PC-9 (cell line): ENCODE data around the gene ACAP3. TPM values are rescaled to one million over a fixed set of nuclear protein-coding genes. Genes with fewer than 3 reads are reported as not detected.

Experiments
- BruUV-seq: library from RNA; stranded (reverse); fragments of 400-500 nt; replicated peaks from 2 replicates; lab custom pipeline; 2021; lab: Mats Ljungman, UMichigan
- CTCF ChIA-PET: fragments of 300-600 bp; sonication (Branson Sonifier 250); formaldehyde crosslinking; loops from one replicate; lab custom pipeline; 2022; ENCODE audit warnings: antibody characterized with exemption; lab: Charles Lee
- POLR2A ChIA-PET: fragments of 300-600 bp; sonication (Branson Sonifier 250); formaldehyde crosslinking; loops from one replicate; lab custom pipeline; 2022; ENCODE audit warnings: antibody characterized with exemption; ENCODE audit not compliant: unreplicated experiment; lab: Charles Lee
- DNase-seq, 2 experiments: peaks; one replicate each; pipeline versions ENCODE4 v3.0.0 to v3.0.0-alpha.2; 2015 to 2022; ENCODE audit warnings: mixed read lengths in 1 of 2
- H2AFZ ChIP-seq: fragments of 200-600 bp; sonication (generic); 2 replicates; pipeline ENCODE4 v1.8.1; 2017; ENCODE audit warnings: antibody characterized with exemption
- H3F3A ChIP-seq: fragments of 200-600 bp; sonication (generic); 2 replicates; pipeline ENCODE4 v1.8.1; 2017; ENCODE audit warnings: antibody characterized with exemption, mild to moderate bottlenecking, low read depth; ENCODE audit not compliant: insufficient read depth
- H3K27ac ChIP-seq: fragments of 200-600 bp; sonication (generic); 2 replicates; pipeline ENCODE4 v1.6.1; 2016; ENCODE audit warnings: mixed run types
- H3K27me3 ChIP-seq: fragments of 200-600 bp; sonication (generic); 2 replicates; pipeline ENCODE4 v1.6.1; 2016; ENCODE audit warnings: low read depth, mixed run types; ENCODE audit not compliant: insufficient read depth
- H3K36me3 ChIP-seq: fragments of 200-600 bp; sonication (generic); 2 replicates; pipeline ENCODE4 v1.6.1; 2016; ENCODE audit warnings: low read depth, mixed run types
- H3K4me1 ChIP-seq: fragments of 200-600 bp; sonication (generic); replicated peaks from 2 replicates; pipeline ENCODE4 v1.6.1; 2016; ENCODE audit warnings: mixed run types; ENCODE audit not compliant: insufficient read depth
- H3K4me2 ChIP-seq: fragments of 200-600 bp; sonication (generic); 2 replicates; pipeline ENCODE4 v1.6.1; 2017; ENCODE audit warnings: mixed run types
- H3K4me3 ChIP-seq: fragments of 200-600 bp; sonication (generic); 2 replicates; pipeline ENCODE4 v1.6.1; 2016; ENCODE audit warnings: mixed run types
- H3K79me2 ChIP-seq: fragments of 200-600 bp; sonication (generic); 2 replicates; pipeline ENCODE4 v1.6.1; 2017; ENCODE audit warnings: low read depth, mixed run types
- H3K9me2 ChIP-seq: fragments of 200-600 bp; sonication (generic); 2 replicates; pipeline ENCODE4 v1.8.1; 2017; ENCODE audit warnings: mild to moderate bottlenecking; ENCODE audit not compliant: insufficient read depth
- H3K9me3 ChIP-seq: fragments of 200-600 bp; sonication (generic); 2 replicates; pipeline ENCODE4 v1.8.1; 2016; ENCODE audit warnings: low read depth; ENCODE audit not compliant: insufficient read depth
- H4K20me1 ChIP-seq: fragments of 200-600 bp; sonication (generic); 2 replicates; pipeline ENCODE4 v1.8.1; 2017; ENCODE audit not compliant: insufficient read depth
- EZH2 ChIP-seq: fragments of 200-600 bp; sonication (generic); IDR thresholded peaks from 2 replicates; pipeline ENCODE4 v1.8.0; 2017; ENCODE audit warnings: antibody characterized with exemption, low read depth
- intact Hi-C: fragments of 100-400 bp; cut with micrococcal nuclease; formaldehyde crosslinking; loops from one replicate; pipeline ENCODE4 v1.10.0; 2022; ENCODE audit not compliant: unreplicated experiment
- microRNA-seq: library from miRNA; unstranded; fragments of <30 nt; microRNA quantifications from one replicate; pipeline ENCODE4 v1.2.0, GENCODE V29; 2021; ENCODE audit warnings: borderline number of aligned reads, borderline replicate concordance
- total RNA-seq: library from RNA; stranded (reverse); gene quantifications from 2 replicates; pipeline ENCODE4 v1.2.3, GENCODE V29; 2021
- TF ChIP-seq, protein P1 (sequence below): fragments of 200-600 bp; sonication (generic); conservative IDR thresholded peaks from 2 replicates; pipeline ENCODE4 v1.6.1; 2017; ENCODE audit warnings: mixed run types, antibody characterized with exemption, mild to moderate bottlenecking, moderate library complexity

The ACAP3 gene
- total RNA-seq, 1 experiment from 2014 or later = 54.8 TPM

DNA sequence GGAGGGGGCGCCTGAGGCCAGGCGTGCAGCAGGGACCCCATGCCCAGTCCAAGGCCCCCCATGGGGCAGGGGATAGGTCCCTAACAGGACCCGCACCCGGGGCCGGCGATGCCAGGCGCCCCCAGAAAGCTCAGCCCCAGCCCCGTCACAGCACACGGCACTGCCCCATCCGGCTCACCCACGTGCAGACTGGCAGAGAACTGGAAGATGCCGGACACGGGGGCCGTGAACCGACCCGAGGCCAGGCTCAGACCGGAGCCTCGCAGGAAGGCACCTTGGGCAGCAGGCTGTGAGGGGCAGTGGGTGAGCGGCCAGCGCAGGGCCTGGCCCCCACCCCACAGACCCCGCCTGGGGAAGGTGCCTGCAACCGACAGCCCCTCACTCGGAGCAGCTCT, 64.5 kb downstream of the ACAP3 start:
- Histone ChIP-seq H4K20me1 (no peaks in the 10 kb centered on the region), H3K9me3 (no peaks in the 10 kb centered on the region), H3K36me3 (no peaks in the 10 kb centered on the region), H3K27ac (no peak overlapping the region), H3K4me2 (no peak overlapping the region), H3K27me3 (no peaks in the 10 kb centered on the region), H2AFZ (no peak overlapping the region), H3K4me3 (no peak overlapping the region), H3K9me2 (no peaks in the 10 kb centered on the region), H3F3A (peaks cover 6% of the 10 kb centered on the region; the same call in 1 of the 2 replicates), H3K79me2 (no peaks in the 10 kb centered on the region), H3K4me1 (peaks cover 15% of the 10 kb centered on the region)
- no TSS peak for BruUV-seq
- ChIA-PET POLR2A (no interaction called here), CTCF (no interaction called here)
- DNase-seq = no peak
- intact Hi-C loops = no loop called here
- TF ChIP-seq, protein P1, sequence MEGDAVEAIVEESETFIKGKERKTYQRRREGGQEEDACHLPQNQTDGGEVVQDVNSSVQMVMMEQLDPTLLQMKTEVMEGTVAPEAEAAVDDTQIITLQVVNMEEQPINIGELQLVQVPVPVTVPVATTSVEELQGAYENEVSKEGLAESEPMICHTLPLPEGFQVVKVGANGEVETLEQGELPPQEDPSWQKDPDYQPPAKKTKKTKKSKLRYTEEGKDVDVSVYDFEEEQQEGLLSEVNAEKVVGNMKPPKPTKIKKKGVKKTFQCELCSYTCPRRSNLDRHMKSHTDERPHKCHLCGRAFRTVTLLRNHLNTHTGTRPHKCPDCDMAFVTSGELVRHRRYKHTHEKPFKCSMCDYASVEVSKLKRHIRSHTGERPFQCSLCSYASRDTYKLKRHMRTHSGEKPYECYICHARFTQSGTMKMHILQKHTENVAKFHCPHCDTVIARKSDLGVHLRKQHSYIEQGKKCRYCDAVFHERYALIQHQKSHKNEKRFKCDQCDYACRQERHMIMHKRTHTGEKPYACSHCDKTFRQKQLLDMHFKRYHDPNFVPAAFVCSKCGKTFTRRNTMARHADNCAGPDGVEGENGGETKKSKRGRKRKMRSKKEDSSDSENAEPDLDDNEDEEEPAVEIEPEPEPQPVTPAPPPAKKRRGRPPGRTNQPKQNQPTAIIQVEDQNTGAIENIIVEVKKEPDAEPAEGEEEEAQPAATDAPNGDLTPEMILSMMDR = no peak
- no peak for TF ChIP-seq EZH2

- peaks cover 12% of the 10 kb centered on the region; the same call in 1 of the 2 replicates for H3F3A ChIP-seq
- POLR2A ChIA-PET = no interaction called here
- no peak overlapping the region for H3K27ac ChIP-seq
- TF ChIP-seq EZH2 = no peak
- TF ChIP-seq, protein P1 = no peak
- H3K79me2 ChIP-seq = no peaks in the 10 kb centered on the region
- H3K4me2 ChIP-seq = no peak overlapping the region
- intact Hi-C loops = no loop called here
- no TSS peak for BruUV-seq
- no peaks in the 10 kb centered on the region for H3K27me3 ChIP-seq
- no peaks in the 10 kb centered on the region for H3K36me3 ChIP-seq
- no peaks in the 10 kb centered on the region for H3K9me3 ChIP-seq
- H2AFZ ChIP-seq = no peak overlapping the region
- H4K20me1 ChIP-seq = no peaks in the 10 kb centered on the region
- no peak for DNase-seq
- H3K4me3 ChIP-seq = no peak overlapping the region
- peaks cover 21% of the 10 kb centered on the region for H3K4me1 ChIP-seq
- no peaks in the 10 kb centered on the region for H3K9me2 ChIP-seq
- CTCF ChIA-PET = no interaction called here
These were observed 65.1 kb downstream of the ACAP3 start for GRCh38 chr1:1242461-1243265.

Small RNAs within 50 kb of the gene (microRNA-seq; reads per million reads assigned to microRNA genes)
- gene MIR6726 (6.1 reads per million), gene MIR6727 (not detected), gene MIR6808 (not detected)

Other genes starting within 250 kb of the ACAP3 start
- 3.2 and 3.6 TPM in 2 replicates for gene RNF223, start 233.6 kb downstream of the ACAP3 start, total RNA-seq
- gene C1orf159, start 191.8 kb downstream of the ACAP3 start, total RNA-seq = 26.6 and 31.1 TPM in 2 replicates
- gene TTLL10, start 134.1 kb downstream of the ACAP3 start, total RNA-seq = 4.0 and 5.8 TPM in 2 replicates
- 6.9 and 14.1 TPM in 2 replicates for gene TNFRSF18, start 101.3 kb downstream of the ACAP3 start, total RNA-seq
- 0.20 and 0.38 TPM in 2 replicates for gene TNFRSF4, start 93.8 kb downstream of the ACAP3 start, total RNA-seq
- gene SDF4, start 75.9 kb downstream of the ACAP3 start, total RNA-seq = 133 and 139 TPM in 2 replicates
- gene B3GALT6, start 75.7 kb downstream of the ACAP3 start, total RNA-seq = 16.2 and 20.8 TPM in 2 replicates
- gene C1QTNF12, start 61.2 kb downstream of the ACAP3 start, total RNA-seq = 5.2 and 11.8 TPM in 2 replicates
- 54.2 and 55.0 TPM in 2 replicates for gene UBE2J2, start 34.1 kb downstream of the ACAP3 start, total RNA-seq
- 4.2 and 4.3 TPM in 2 replicates for gene SCNN1D, start 27.5 kb downstream of the ACAP3 start, total RNA-seq
- 18.0 and 18.9 TPM in 2 replicates for gene PUSL1, start 667 bp upstream of the ACAP3 start, total RNA-seq
- gene INTS11, start 16.7 kb upstream of the ACAP3 start, total RNA-seq = 130 and 150 TPM in 2 replicates
- gene CPTP, start 16.9 kb upstream of the ACAP3 start, total RNA-seq = 33.7 and 37.0 TPM in 2 replicates
- gene TAS1R3, start 23.4 kb upstream of the ACAP3 start, total RNA-seq = 0.57 and 1.2 TPM in 2 replicates
- gene DVL1, start 41.5 kb upstream of the ACAP3 start, total RNA-seq = 95.8 and 98.4 TPM in 2 replicates
- 0.55 and 0.80 TPM in 2 replicates for gene MXRA8, start 50.6 kb upstream of the ACAP3 start, total RNA-seq
- gene AURKAIP1, start 67.3 kb upstream of the ACAP3 start, total RNA-seq = 164 and 210 TPM in 2 replicates
- 162 and 183 TPM in 2 replicates for gene CCNL2, start 91.4 kb upstream of the ACAP3 start, total RNA-seq
- gene MRPL20, start 99.4 kb upstream of the ACAP3 start, total RNA-seq = 90.5 and 90.8 TPM in 2 replicates
- 14.7 and 18.9 TPM in 2 replicates for gene ANKRD65, start 113.3 kb upstream of the ACAP3 start, total RNA-seq
- 56.6 and 65.9 TPM in 2 replicates for gene VWA1, start 127.8 kb upstream of the ACAP3 start, total RNA-seq
- gene ATAD3C, start 141.8 kb upstream of the ACAP3 start, total RNA-seq = 4.0 and 4.2 TPM in 2 replicates
- gene ATAD3B, start 163.8 kb upstream of the ACAP3 start, total RNA-seq = 28.5 and 32.8 TPM in 2 replicates
- gene ATAD3A, start 204.2 kb upstream of the ACAP3 start, total RNA-seq = 36.6 and 43.6 TPM in 2 replicates
- gene TMEM240, start 232.7 kb upstream of the ACAP3 start, total RNA-seq = 4.4 and 8.3 TPM in 2 replicates